Measurements from ENCODE around the gene RASA2. TPM values are rescaled to one million over a fixed set of nuclear protein-coding genes. Genes with fewer than 3 reads are reported as not detected.

The RASA2 gene
- polyA plus RNA-seq, 1 of the 3 experiments (the other 2 are of a cell fraction) = 2.4 TPM

GRCh38 chr3:141647562-141647915, 160.7 kb downstream of the RASA2 start:
- CTCF ChIA-PET = no interaction called here
- 87% methylated on average over 3 of the region's 3 CpGs for WGBS (ENCODE audit: low lambda C conversion rate)
- TF ChIP-seq ELF1 (IDR thresholded peaks at IDR 0.05) = no peak
- TF ChIP-seq MEF2A (IDR thresholded peaks at IDR 0.05; ENCODE audit: borderline replicate concordance, low read depth) = no peak
- TF ChIP-seq, protein P1, sequence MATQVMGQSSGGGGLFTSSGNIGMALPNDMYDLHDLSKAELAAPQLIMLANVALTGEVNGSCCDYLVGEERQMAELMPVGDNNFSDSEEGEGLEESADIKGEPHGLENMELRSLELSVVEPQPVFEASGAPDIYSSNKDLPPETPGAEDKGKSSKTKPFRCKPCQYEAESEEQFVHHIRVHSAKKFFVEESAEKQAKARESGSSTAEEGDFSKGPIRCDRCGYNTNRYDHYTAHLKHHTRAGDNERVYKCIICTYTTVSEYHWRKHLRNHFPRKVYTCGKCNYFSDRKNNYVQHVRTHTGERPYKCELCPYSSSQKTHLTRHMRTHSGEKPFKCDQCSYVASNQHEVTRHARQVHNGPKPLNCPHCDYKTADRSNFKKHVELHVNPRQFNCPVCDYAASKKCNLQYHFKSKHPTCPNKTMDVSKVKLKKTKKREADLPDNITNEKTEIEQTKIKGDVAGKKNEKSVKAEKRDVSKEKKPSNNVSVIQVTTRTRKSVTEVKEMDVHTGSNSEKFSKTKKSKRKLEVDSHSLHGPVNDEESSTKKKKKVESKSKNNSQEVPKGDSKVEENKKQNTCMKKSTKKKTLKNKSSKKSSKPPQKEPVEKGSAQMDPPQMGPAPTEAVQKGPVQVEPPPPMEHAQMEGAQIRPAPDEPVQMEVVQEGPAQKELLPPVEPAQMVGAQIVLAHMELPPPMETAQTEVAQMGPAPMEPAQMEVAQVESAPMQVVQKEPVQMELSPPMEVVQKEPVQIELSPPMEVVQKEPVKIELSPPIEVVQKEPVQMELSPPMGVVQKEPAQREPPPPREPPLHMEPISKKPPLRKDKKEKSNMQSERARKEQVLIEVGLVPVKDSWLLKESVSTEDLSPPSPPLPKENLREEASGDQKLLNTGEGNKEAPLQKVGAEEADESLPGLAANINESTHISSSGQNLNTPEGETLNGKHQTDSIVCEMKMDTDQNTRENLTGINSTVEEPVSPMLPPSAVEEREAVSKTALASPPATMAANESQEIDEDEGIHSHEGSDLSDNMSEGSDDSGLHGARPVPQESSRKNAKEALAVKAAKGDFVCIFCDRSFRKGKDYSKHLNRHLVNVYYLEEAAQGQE (IDR thresholded peaks at IDR 0.05; ENCODE audit: low read depth, low read length) = no peak
- no peak for TF ChIP-seq EP300 (IDR thresholded peaks at IDR 0.05; ENCODE audit: borderline replicate concordance in 1 of 2, low read depth in 1 of 2, low read length in 1 of 2)
- TF ChIP-seq, protein P2, sequence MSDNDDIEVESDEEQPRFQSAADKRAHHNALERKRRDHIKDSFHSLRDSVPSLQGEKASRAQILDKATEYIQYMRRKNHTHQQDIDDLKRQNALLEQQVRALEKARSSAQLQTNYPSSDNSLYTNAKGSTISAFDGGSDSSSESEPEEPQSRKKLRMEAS (IDR thresholded peaks at IDR 0.05; ENCODE audit: low read depth) = no peak
- no peak for TF ChIP-seq USF2 (IDR thresholded peaks at IDR 0.05; ENCODE audit: borderline replicate concordance, low read depth, low read length)
- TF ChIP-seq EZH2phosphoT487 (IDR thresholded peaks at IDR 0.05; ENCODE audit: borderline replicate concordance, low read depth) = no peak
- TF ChIP-seq IRF3 (IDR thresholded peaks at IDR 0.05; ENCODE audit: low read depth, low read length) = no peak
- no peak for TF ChIP-seq POLR2AphosphoS5 (IDR thresholded peaks at IDR 0.05; ENCODE audit: low read depth, low read length)
- no peak for TF ChIP-seq SIN3A (IDR thresholded peaks at IDR 0.05; ENCODE audit: borderline replicate concordance, low read depth, low read length)
- TF ChIP-seq, protein P3, sequence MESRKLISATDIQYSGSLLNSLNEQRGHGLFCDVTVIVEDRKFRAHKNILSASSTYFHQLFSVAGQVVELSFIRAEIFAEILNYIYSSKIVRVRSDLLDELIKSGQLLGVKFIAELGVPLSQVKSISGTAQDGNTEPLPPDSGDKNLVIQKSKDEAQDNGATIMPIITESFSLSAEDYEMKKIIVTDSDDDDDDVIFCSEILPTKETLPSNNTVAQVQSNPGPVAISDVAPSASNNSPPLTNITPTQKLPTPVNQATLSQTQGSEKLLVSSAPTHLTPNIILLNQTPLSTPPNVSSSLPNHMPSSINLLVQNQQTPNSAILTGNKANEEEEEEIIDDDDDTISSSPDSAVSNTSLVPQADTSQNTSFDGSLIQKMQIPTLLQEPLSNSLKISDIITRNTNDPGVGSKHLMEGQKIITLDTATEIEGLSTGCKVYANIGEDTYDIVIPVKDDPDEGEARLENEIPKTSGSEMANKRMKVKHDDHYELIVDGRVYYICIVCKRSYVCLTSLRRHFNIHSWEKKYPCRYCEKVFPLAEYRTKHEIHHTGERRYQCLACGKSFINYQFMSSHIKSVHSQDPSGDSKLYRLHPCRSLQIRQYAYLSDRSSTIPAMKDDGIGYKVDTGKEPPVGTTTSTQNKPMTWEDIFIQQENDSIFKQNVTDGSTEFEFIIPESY (IDR thresholded peaks at IDR 0.05; ENCODE audit: borderline replicate concordance, low read depth) = no peak
- TF ChIP-seq FOSL2 (IDR thresholded peaks at IDR 0.05; ENCODE audit: borderline replicate concordance, low read depth) = no peak
- Histone ChIP-seq H3K9ac (no peak overlapping the region), H3K4me3 (ENCODE audit: low read depth in 2 of 2, low read length in 1 of 2) (no peak overlapping the region), H3K4me2 (no peak overlapping the region), H2AFZ (ENCODE audit: low read depth) (no peak overlapping the region), H3K36me3 (replicated peaks in 1 of 2; ENCODE audit: control insufficient read depth in 1 of 2, insufficient read depth in 2 of 2, low read length in 1 of 2) (no peaks in the 10 kb centered on the region), H4K20me1 (ENCODE audit: insufficient read depth) (no peaks in the 10 kb centered on the region), H3K9me2 (no peaks in the 10 kb centered on the region), H3K4me1 (ENCODE audit: control insufficient read depth in 1 of 2, insufficient read depth in 2 of 2, low read depth in 1 of 2, low read length in 1 of 2) (no peaks in the 10 kb centered on the region), H3K79me2 (ENCODE audit: insufficient read depth) (no peaks in the 10 kb centered on the region), H3K27ac (ENCODE audit: low read depth in 2 of 2, low read length in 1 of 2) (no peak overlapping the region), H3K9me3 (no peaks in the 10 kb centered on the region), H3F3A (replicated peaks; ENCODE audit: insufficient read depth) (no peaks in the 10 kb centered on the region), H3K27me3 (ENCODE audit: insufficient read depth) (no peaks in the 10 kb centered on the region)
- DNase-seq = no peak
- POLR2A ChIA-PET = no interaction called here
